GM12878 (cell line): ENCODE measurements around the gene CYP1A2. TPM values are rescaled to one million over a fixed set of nuclear protein-coding genes. Genes with fewer than 3 reads are reported as not detected.

Experiments
- ATAC-seq: fragments of 200-7000 bp; cut with Tn5 transposase; 3 replicates; pipeline ENCODE4 v1.9.1; 2020; ENCODE audit warnings: mild to moderate bottlenecking, moderate library complexity
- BruUV-seq: library from RNA; stranded (reverse); fragments of 400-500 nt; replicated peaks from 2 replicates; lab custom pipeline; 2021; lab: Mats Ljungman, UMichigan
- CTCF ChIA-PET: fragments of 300-600 bp; sonication (Branson Sonifier 250); formaldehyde crosslinking; extraction: SDS; loops from one replicate; lab custom pipeline; 2021; ENCODE audit warnings: inconsistent platforms; lab: Yijun Ruan, JAX
- POLR2A ChIA-PET: fragments of 350-600 bp; formaldehyde crosslinking; extraction: SDS; loops from one replicate; lab custom pipeline; 2021; ENCODE audit warnings: inconsistent platforms; lab: Charles Lee
- RAD21 ChIA-PET: fragments of 300-600 bp; sonication (Branson Sonifier 250); formaldehyde crosslinking; loops from one replicate; lab custom pipeline; 2023; ENCODE audit warnings: antibody characterized with exemption; ENCODE audit not compliant: unreplicated experiment; lab: Charles Lee
- SMC1A ChIA-PET: fragments of 300-600 bp; sonication (Branson Sonifier 250); formaldehyde crosslinking; loops from one replicate; lab custom pipeline; 2023; ENCODE audit not compliant: unreplicated experiment, uncharacterized antibody; lab: Charles Lee
- DNase-seq: peaks from one replicate; pipeline ENCODE4 v3.0.0-alpha.2; 2011; ENCODE audit warnings: low read depth, low spot score
- FAIRE-seq: peaks from 3 replicates; lab custom pipeline; 2011; peaks lifted over from hg19 to GRCh38; lab: Jason Lieb, UNC
- H2AFZ ChIP-seq: 2 replicates; pipeline ENCODE4 v1.6.0; 2011; ENCODE audit warnings: low read depth, low read length, control low read depth; ENCODE audit not compliant: control insufficient read depth
- H3K27ac ChIP-seq: 2 replicates; pipeline ENCODE4 v1.5.1; 2011; ENCODE audit warnings: control low read depth; ENCODE audit not compliant: control insufficient read depth, insufficient read depth
- H3K27me3 ChIP-seq, 2 experiments: replicated peaks in 1 of 2; 2 replicates each; pipeline versions ENCODE4 v1.6.0 to v1.6.1; 2011; ENCODE audit warnings: low read length in 1 of 2; ENCODE audit not compliant: control insufficient read depth in 2 of 2, insufficient read depth in 2 of 2
- H3K36me3 ChIP-seq, 2 experiments: 2 replicates each; pipeline ENCODE4 v1.5.1; 2011; ENCODE audit warnings: low read length in 1 of 2; ENCODE audit not compliant: control insufficient read depth in 2 of 2, insufficient read depth in 2 of 2
- H3K4me1 ChIP-seq: 2 replicates; pipeline ENCODE4 v1.6.1; 2011; ENCODE audit warnings: mild to moderate bottlenecking, low read length, moderate library complexity, mixed read lengths; ENCODE audit not compliant: control insufficient read depth, insufficient read depth
- H3K4me2 ChIP-seq: 2 replicates; pipeline ENCODE4 v1.6.0; 2011; ENCODE audit warnings: control low read depth; ENCODE audit not compliant: control insufficient read depth, insufficient read depth
- H3K4me3 ChIP-seq: fragments of 200-600 bp; sonication (generic); 2 replicates; pipeline ENCODE4 v1.5.1; 2016
- H3K79me2 ChIP-seq: 2 replicates; pipeline ENCODE4 v1.6.0; 2011; ENCODE audit warnings: low read length; ENCODE audit not compliant: control insufficient read depth, insufficient read depth
- H3K9ac ChIP-seq: 2 replicates; pipeline ENCODE4 v1.8.0; 2011; ENCODE audit warnings: low read length, control low read depth, mixed read lengths; ENCODE audit not compliant: control insufficient read depth, insufficient read depth
- H3K9me3 ChIP-seq: replicated peaks from 3 replicates; pipeline ENCODE4 v1.5.1; 2011; ENCODE audit warnings: mild to moderate bottlenecking, low read length; ENCODE audit not compliant: control insufficient read depth, insufficient read depth
- H4K20me1 ChIP-seq: 2 replicates; pipeline ENCODE4 v1.6.0; 2011; ENCODE audit not compliant: control insufficient read depth, insufficient read depth
- EZH2 ChIP-seq: IDR thresholded peaks from 2 replicates; pipeline ENCODE4 v1.6.1; 2012; ENCODE audit warnings: low read depth, mild to moderate bottlenecking, control low read depth, inconsistent platforms, low read length, borderline replicate concordance; ENCODE audit not compliant: control insufficient read depth
- JUND ChIP-seq: IDR thresholded peaks from 2 replicates; pipeline ENCODE4 v1.6.1; 2012; ENCODE audit warnings: low read depth, mild to moderate bottlenecking, low read length, improper control_type of control experiment, moderate library complexity
- NR2C2 ChIP-seq: IDR thresholded peaks from 2 replicates; pipeline ENCODE4 v1.6.1; 2011; ENCODE audit warnings: borderline replicate concordance, low read depth; ENCODE audit not compliant: control insufficient read depth, insufficient read length
- SUPT20H ChIP-seq: IDR thresholded peaks from 2 replicates; pipeline ENCODE4 v1.6.1; 2011; ENCODE audit warnings: low read depth, mild to moderate bottlenecking, low read length, moderate library complexity, borderline replicate concordance; ENCODE audit not compliant: control insufficient read depth
- WGBS: methylation state at CpG from one replicate; pipeline ENCODE4 v1.1.6; 2016; ENCODE audit warnings: low lambda C conversion rate; ENCODE audit not compliant: insufficient replicate concordance, insufficient coverage; ENCODE audit errors: missing lambda C conversion rate; 5-methylcytosine and 5-hydroxymethylcytosine counted together
- in situ Hi-C: fragments of 300-500 bp; cut with MboI; formaldehyde crosslinking; loops from 9 replicates; pipeline ENCODE4 v1.14.3; 2018; ENCODE audit warnings: mixed read lengths
- intact Hi-C: fragments of 100-400 bp; cut with micrococcal nuclease; formaldehyde crosslinking; loops from one replicate; pipeline ENCODE4 v1.14.2; 2022; ENCODE audit not compliant: unreplicated experiment
- polyA plus RNA-seq, 11 experiments: library from polyadenylated mRNA; depleted of rRNA in 4 of 11; unstranded in 6 of 11; stranded (reverse) in 5 of 11; fragments of >200 nt; fragmentation: Nextera tagmentation in 4 of 11; fragmentation: Illumina TruSeq in 1 of 11; extraction: Ambion mirVana in 4 of 11; extraction: Trizol in 1 of 11; gene quantifications; 1 replicate in 1 of 11; 2 replicates in 10 of 11; pipeline versions ENCODE4 v1.2.1 to v1.2.3, GENCODE V29; 2011 to 2016; ENCODE audit warnings: inconsistent platforms in 2 of 11, missing spikeins in 2 of 11, low read depth in 1 of 11
- total RNA-seq, 4 experiments: library from RNA; depleted of rRNA in 3 of 4; stranded (reverse); fragments of >200 nt in 3 of 4; fragmentation: Illumina TruSeq in 1 of 4; extraction: Trizol in 1 of 4; gene quantifications; 2 replicates each; pipeline versions ENCODE4 v1.2.1 to v1.2.3, GENCODE V29; 2013 to 2021
- TF ChIP-seq, protein P1 (sequence below): fragments of 450-650 bp; IDR thresholded peaks from 2 replicates; pipeline ENCODE4 v1.6.1; 2018; ENCODE audit warnings: borderline replicate concordance, mild to moderate bottlenecking; ENCODE audit not compliant: partially characterized antibody

The CYP1A2 gene
- total and polyA plus RNA-seq, 10 of the 15 experiments (the other 5 are each of a cell fraction or from before 2014, with no cell fraction given), result 0.03 to 0.09 (median 0.05) TPM; not detected in 7

GRCh38 chr15:74750751-74751150, 2.1 kb downstream of the CYP1A2 start:
- TF ChIP-seq NR2C2 (no peak), JUND (no peak), SUPT20H (no peak), EZH2 (no peak)
- TF ChIP-seq, protein P1, sequence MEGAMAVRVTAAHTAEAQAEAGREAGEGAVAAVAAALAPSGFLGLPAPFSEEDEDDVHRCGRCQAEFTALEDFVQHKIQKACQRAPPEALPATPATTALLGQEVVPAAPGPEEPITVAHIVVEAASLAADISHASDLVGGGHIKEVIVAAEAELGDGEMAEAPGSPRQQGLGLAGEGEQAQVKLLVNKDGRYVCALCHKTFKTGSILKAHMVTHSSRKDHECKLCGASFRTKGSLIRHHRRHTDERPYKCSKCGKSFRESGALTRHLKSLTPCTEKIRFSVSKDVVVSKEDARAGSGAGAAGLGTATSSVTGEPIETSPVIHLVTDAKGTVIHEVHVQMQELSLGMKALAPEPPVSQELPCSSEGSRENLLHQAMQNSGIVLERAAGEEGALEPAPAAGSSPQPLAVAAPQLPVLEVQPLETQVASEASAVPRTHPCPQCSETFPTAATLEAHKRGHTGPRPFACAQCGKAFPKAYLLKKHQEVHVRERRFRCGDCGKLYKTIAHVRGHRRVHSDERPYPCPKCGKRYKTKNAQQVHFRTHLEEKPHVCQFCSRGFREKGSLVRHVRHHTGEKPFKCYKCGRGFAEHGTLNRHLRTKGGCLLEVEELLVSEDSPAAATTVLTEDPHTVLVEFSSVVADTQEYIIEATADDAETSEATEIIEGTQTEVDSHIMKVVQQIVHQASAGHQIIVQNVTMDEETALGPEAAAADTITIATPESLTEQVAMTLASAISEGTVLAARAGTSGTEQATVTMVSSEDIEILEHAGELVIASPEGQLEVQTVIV, result no peak
- H4K20me1 ChIP-seq, result no peaks in the 10 kb centered on the region
- no peak overlapping the region for H3K9ac ChIP-seq
- H3K79me2 ChIP-seq, result no peaks in the 10 kb centered on the region
- in situ Hi-C loops, result no loop called here
- ATAC-seq, result no peak
- no peaks in the 10 kb centered on the region for H3K9me3 ChIP-seq
- RAD21 ChIA-PET, result no interaction called here
- no peak for FAIRE-seq
- H2AFZ ChIP-seq, result no peak overlapping the region
- H3K4me2 ChIP-seq, result no peak overlapping the region
- SMC1A ChIA-PET, result no interaction called here
- no peaks in the 10 kb centered on the region for H3K36me3 ChIP-seq
- WGBS, result 15% methylated on average over 2 of the region's 2 CpGs
- no peaks in the 10 kb centered on the region for H3K4me1 ChIP-seq
- no TSS peak for BruUV-seq
- CTCF ChIA-PET, result no interaction called here
- no peak overlapping the region for H3K27ac ChIP-seq
- intact Hi-C loops, result no loop called here
- no peak for DNase-seq
- no peak overlapping the region for H3K4me3 ChIP-seq
- no peaks in the 10 kb centered on the region for H3K27me3 ChIP-seq
- POLR2A ChIA-PET, result no interaction called here
